Fibroblast of lung (primary cell): ENCODE results near the gene TDRD1.

Source experiments
- CTCF ChIP-seq, 2 donors: IDR thresholded peaks in 1 of 2; conservative IDR thresholded peaks in 1 of 2; 1 replicate in 1 of 2; 2 replicates in 1 of 2; pipeline ENCODE4 v1.5.1; 2011 to 2012; ENCODE audit warnings: low read length in 2 of 2, control low read depth in 1 of 2, inconsistent platforms in 1 of 2, low read depth in 1 of 2, mild to moderate bottlenecking in 1 of 2
- EZH2 ChIP-seq: IDR thresholded peaks from 2 replicates; pipeline ENCODE4 v1.5.1; 2012; ENCODE audit warnings: low read length, control low read depth, mild to moderate bottlenecking; ENCODE audit errors: missing control alignments

- TF ChIP-seq CTCF (conservative IDR thresholded peaks at IDR 0.05 in 1 of 2, IDR thresholded peaks at IDR 0.05 in 1 of 2; ENCODE audit: low read depth in 1 of 2, low read length in 2 of 2) = no peak
- no peak for TF ChIP-seq EZH2
Observed at GRCh38 chr10:114260366-114260765, 81.2 kb downstream of the TDRD1 start.
